ENCODE measurements around the gene TNRC18.

TNRC18 gene

DNA sequence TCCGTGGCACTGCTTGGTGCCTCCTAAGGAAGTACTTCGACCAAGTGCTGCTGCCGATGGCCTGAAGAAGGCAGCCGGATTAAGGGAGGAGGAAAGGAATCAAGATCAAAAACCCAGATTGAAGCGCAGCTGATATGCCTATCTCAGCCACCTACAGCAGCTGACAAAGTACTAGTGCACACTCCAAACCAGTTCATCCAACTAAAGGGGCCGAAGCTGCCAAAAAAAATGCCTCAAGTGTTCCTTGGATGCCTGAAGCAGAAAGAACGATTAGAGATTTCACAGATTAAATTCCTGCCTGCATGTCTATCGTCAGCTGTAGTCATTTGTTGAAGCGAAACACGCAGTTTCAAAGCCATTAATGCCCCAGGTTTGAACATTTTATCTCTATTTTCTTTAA lies 65.7 kb downstream of the TNRC18 start:
- DNase-seq = no peak

GRCh38 chr7:5356751-5357119 lies 66.9 kb downstream of the TNRC18 start:
- no peak for DNase-seq
- peaks cover 55 to 78% of the 10 kb centered on the region in 2 donors for H3K36me3 Mint-ChIP-seq
- H3K9me3 Mint-ChIP-seq = no peaks in the 10 kb centered on the region
- H3K27me3 Mint-ChIP-seq = no peaks in the 10 kb centered on the region
- ATAC-seq (replicated peaks) = no peak
- H3K27ac Mint-ChIP-seq = peak overlapping the region; percentile 81
- no peak overlapping the region for H3K4me3 Mint-ChIP-seq
- peaks cover 14 to 17% of the 10 kb centered on the region in 2 donors for H3K4me1 Mint-ChIP-seq

More for the DNA sequence above, 65.7 kb downstream of the TNRC18 start:
- no peak overlapping the region for H3K27ac Mint-ChIP-seq
- no peaks in the 10 kb centered on the region for H3K9me3 Mint-ChIP-seq
- H3K4me3 Mint-ChIP-seq = no peak overlapping the region
- no peaks in the 10 kb centered on the region for H3K27me3 Mint-ChIP-seq
- ATAC-seq (replicated peaks) = no peak
- peaks cover 12 to 17% of the 10 kb centered on the region in 2 donors for H3K4me1 Mint-ChIP-seq
- H3K36me3 Mint-ChIP-seq = peaks cover 52 to 71% of the 10 kb centered on the region in 2 donors

- Mint-ChIP-seq H3K27ac (peak overlapping the region; percentile 79), H3K4me1 (peaks cover 14 to 17% of the 10 kb centered on the region in 2 donors), H3K36me3 (peaks cover 54 to 76% of the 10 kb centered on the region in 2 donors), H3K4me3 (no peak overlapping the region), H3K9me3 (no peaks in the 10 kb centered on the region), H3K27me3 (no peaks in the 10 kb centered on the region)
- ATAC-seq (replicated peaks) (peak in 1 of 2 donors; percentile 27), DNase-seq (no peak)
Observed at GRCh38 chr7:5354460-5355232, 69.0 kb downstream of the TNRC18 start.

DNA sequence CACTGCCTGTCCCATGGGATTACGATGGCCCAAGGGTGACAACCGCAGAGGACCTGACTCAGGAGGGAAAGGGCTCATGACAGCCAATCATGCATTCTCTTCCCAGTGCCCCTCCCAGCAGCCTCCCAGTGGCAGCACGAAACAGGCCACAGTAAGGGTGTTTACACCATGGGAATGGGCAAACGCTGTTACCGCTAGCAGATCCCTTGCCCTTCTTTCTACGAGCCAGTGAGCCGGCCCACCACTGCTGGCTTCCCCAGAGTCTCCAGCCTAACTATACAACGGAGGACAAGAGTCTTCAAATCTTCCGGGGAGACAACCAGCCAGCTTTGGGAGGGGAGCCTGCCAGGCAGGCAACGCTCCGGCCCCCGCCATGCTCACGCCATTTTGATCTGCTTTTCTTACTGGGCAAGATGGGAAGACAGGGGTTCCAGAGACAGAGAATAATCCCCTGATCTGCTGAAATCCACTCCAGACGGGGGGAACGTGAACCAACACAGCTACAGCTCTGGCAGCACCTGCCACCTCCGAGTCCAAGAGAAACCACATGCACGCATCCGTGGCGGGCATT lies 71.1 kb downstream of the TNRC18 start:
- Mint-ChIP-seq H3K4me3 (no peak overlapping the region), H3K27me3 (no peaks in the 10 kb centered on the region), H3K4me1 (peaks cover 14 to 17% of the 10 kb centered on the region in 2 donors), H3K36me3 (peaks cover 55 to 71% of the 10 kb centered on the region in 2 donors), H3K9me3 (no peaks in the 10 kb centered on the region), H3K27ac (no peak overlapping the region)
- no peak for DNase-seq
- no peak for ATAC-seq (replicated peaks)

GRCh38 chr7:5351507-5352265 lies 71.9 kb downstream of the TNRC18 start:
- Mint-ChIP-seq H3K27ac (no peak overlapping the region), H3K4me3 (no peak overlapping the region), H3K36me3 (peaks cover 52 to 63% of the 10 kb centered on the region in 2 donors), H3K4me1 (peaks cover 14 to 17% of the 10 kb centered on the region in 2 donors), H3K9me3 (no peaks in the 10 kb centered on the region), H3K27me3 (no peaks in the 10 kb centered on the region)
- DNase-seq (no peak), ATAC-seq (replicated peaks) (no peak)

- Mint-ChIP-seq H3K27me3 (no peaks in the 10 kb centered on the region), H3K4me1 (peaks cover 12 to 17% of the 10 kb centered on the region in 2 donors), H3K9me3 (no peaks in the 10 kb centered on the region), H3K4me3 (no peak overlapping the region), H3K27ac (no peak overlapping the region), H3K36me3 (peaks cover 52 to 59% of the 10 kb centered on the region in 2 donors)
- no peak for DNase-seq
- ATAC-seq (replicated peaks) = no peak
Observed at GRCh38 chr7:5350600-5351385, 72.8 kb downstream of the TNRC18 start.

GRCh38 chr7:5350174-5350463 lies 73.5 kb downstream of the TNRC18 start:
- ATAC-seq (replicated peaks) (no peak), DNase-seq (no peak)
- peaks cover 50 to 59% of the 10 kb centered on the region in 2 donors for H3K36me3 Mint-ChIP-seq
- H3K27me3 Mint-ChIP-seq = no peaks in the 10 kb centered on the region
- H3K27ac Mint-ChIP-seq = no peak overlapping the region
- H3K9me3 Mint-ChIP-seq = peaks cover 0 to 2% of the 10 kb centered on the region in 2 donors
- H3K4me3 Mint-ChIP-seq = no peak overlapping the region
- peaks cover 11 to 12% of the 10 kb centered on the region in 2 donors for H3K4me1 Mint-ChIP-seq

DNA sequence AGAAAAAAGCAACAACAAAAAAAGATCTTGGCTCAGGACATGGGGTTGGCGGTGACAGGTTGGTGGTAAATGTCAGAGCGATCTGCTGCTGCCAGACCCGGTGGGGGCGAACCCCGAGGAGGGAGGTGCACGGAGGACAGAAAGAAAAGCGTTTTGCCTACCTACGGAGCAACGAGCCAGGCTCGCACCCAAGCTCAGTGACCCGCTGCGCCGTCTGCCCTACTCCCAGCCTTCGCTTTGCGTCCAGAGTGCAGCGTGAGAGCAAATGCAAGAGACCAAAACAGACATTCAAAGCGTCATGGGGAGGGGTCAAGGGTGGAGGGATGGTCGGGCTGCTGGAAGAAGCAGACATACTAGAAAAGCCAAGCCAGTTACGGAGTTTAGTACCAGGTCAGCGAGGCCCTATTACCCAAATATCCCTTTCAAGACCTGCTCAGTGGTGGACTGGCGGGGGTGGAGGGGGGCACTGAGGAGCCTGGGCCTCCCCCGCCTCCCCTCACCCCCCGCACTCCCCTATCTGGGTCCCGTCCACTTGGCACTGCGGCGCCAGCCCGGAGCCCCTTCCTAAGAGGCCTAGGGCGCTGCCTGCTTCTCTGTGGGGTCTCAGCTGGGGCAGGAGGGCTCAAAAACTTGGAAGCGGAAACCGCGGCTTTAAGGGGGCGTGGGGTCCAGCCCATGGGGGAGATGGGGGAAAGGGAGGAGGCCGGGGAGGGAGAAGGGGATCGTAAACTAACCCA lies 74.0 kb downstream of the TNRC18 start:
- ATAC-seq (replicated peaks) (no peak), DNase-seq (no peak)
- no peaks in the 10 kb centered on the region for H3K27me3 Mint-ChIP-seq
- H3K9me3 Mint-ChIP-seq = peaks cover 2 to 5% of the 10 kb centered on the region in 2 donors
- H3K36me3 Mint-ChIP-seq = peaks cover 50 to 59% of the 10 kb centered on the region in 2 donors
- H3K27ac Mint-ChIP-seq = peak overlapping the region; percentile 37
- no peak overlapping the region for H3K4me3 Mint-ChIP-seq
- peaks cover 7% of the 10 kb centered on the region in 2 donors for H3K4me1 Mint-ChIP-seq

DNA sequence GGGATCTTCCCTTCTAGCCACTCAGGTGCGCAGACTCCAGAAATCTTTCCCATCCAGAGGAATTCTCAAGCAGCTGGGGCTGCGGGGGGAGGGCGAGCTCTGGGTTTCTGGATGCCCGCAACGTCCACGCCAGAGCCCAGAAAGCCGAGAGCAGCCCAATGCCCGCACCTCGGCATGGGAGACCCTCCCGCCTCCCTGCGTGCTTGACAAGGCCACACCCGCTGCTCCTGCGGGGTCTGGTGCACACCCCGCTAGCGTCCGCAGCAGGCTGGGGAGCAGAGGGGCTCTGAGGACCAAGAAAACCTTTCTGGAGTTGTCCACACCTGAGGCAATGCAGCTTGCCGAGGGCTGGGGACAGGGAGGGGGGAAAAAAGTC lies 74.6 kb downstream of the TNRC18 start:
- no peak overlapping the region for H3K27ac Mint-ChIP-seq
- peaks cover 8% of the 10 kb centered on the region in 2 donors for H3K9me3 Mint-ChIP-seq
- no peaks in the 10 kb centered on the region for H3K27me3 Mint-ChIP-seq
- H3K4me3 Mint-ChIP-seq = no peak overlapping the region
- ATAC-seq (replicated peaks) = no peak
- H3K4me1 Mint-ChIP-seq = peaks cover under 1 to 2% of the 10 kb centered on the region in 2 donors
- peaks cover 51 to 59% of the 10 kb centered on the region in 2 donors for H3K36me3 Mint-ChIP-seq
- no peak for DNase-seq

DNA sequence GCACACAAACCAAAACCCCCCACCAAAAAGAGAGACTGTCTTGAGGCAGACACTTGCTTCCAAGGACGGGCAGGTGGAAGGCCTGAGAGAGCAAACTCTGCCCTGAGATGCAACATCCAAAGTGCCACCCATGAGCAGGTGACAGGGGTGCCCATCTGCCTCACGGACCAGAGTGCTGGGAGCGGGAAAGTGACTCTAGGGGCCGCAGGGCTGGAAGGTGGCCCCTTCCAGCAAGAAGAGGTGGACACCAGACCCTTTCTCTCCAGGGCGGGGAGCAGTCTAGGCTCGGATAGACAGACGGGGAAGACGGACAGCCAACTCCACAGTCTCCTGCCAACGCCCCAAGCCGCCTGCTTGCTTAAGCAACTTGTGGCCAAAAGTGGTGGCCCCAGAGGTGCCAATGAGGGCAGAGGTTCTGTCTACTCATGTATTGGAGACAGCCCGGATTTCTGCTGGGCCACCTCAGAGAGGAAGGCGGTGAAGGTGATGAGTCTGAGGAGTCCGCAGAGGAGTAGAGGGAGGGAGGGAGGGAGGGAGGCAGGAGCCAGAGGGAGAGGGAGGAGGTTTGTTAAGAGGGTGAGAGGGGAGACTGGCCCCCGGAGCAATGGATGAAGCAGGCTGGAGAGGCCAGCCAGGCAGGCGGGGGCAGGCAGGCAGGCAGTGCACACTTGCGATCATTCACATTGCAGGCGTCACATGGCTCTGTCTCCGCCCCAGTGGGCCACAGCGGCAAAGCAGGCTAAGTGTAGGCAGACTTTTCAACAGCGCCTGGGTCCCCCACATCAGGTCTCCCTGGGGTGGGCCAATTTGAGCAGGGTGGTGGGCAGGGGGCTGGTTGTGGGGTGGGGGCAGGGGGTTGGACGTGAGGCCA lies 75.3 kb downstream of the TNRC18 start:
- Mint-ChIP-seq H3K9me3 (peaks cover 12 to 13% of the 10 kb centered on the region in 2 donors), H3K4me3 (no peak overlapping the region), H3K36me3 (peaks cover 52 to 60% of the 10 kb centered on the region in 2 donors), H3K4me1 (peaks cover 0 to 2% of the 10 kb centered on the region in 2 donors), H3K27ac (no peak overlapping the region), H3K27me3 (no peaks in the 10 kb centered on the region)
- no peak for DNase-seq
- ATAC-seq (replicated peaks) = no peak

DNA sequence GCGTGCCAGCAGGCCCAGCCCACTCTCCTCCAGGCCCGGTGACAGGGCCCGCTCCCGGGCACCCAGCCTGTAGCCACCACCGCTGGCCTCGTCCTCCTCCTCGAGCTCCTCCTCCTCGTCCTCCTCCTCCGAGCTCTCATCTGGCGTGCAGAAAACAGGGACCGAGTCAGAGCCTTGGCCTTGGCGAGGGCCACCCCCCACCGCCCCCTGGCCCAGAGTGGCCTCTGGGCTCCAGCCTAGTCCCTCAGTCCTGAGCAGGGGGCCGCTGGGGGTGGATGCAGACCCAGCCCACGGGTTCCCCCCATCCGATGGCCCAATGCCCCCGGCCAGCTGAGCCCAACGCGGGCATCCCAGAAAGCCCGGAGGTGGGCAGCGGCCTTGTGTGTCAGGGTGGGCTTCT lies 78.0 kb downstream of the TNRC18 start:
- Mint-ChIP-seq H3K36me3 (peaks cover 61 to 69% of the 10 kb centered on the region in 2 donors), H3K27ac (peak overlapping the region; percentile 78), H3K4me1 (no peaks in the 10 kb centered on the region), H3K27me3 (no peaks in the 10 kb centered on the region), H3K4me3 (no peak overlapping the region), H3K9me3 (peaks cover 15 to 16% of the 10 kb centered on the region in 2 donors)
- no peak for DNase-seq
- no peak for ATAC-seq (replicated peaks)

- peaks cover 15 to 16% of the 10 kb centered on the region in 2 donors for H3K9me3 Mint-ChIP-seq
- no peak for DNase-seq
- H3K4me3 Mint-ChIP-seq = no peak overlapping the region
- no peaks in the 10 kb centered on the region for H3K4me1 Mint-ChIP-seq
- no peaks in the 10 kb centered on the region for H3K27me3 Mint-ChIP-seq
- H3K36me3 Mint-ChIP-seq = peaks cover 64 to 72% of the 10 kb centered on the region in 2 donors
- no peak overlapping the region for H3K27ac Mint-ChIP-seq
- ATAC-seq (replicated peaks) = no peak
Observed at GRCh38 chr7:5345171-5345570, 78.5 kb downstream of the TNRC18 start.

DNA sequence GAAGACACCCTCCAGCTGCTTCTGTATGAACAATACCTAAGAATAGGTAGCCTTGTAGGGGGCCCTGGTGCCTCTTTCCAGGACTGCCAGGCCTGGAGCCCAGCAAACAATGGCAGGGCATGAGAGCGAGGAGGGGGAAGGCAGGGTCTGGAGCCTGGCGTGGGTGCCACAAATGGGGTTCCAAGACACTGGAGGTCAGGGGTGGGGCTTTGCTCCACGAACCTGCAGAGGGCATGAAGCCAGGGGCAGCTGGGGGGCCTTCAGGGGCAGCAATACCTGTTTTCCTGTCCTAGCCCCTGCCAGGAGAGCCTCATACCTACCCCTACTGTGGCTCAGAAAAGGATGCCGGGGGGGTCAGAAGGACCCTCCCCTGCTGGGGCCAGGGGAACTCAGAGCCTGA lies 79.3 kb downstream of the TNRC18 start:
- no peaks in the 10 kb centered on the region for H3K27me3 Mint-ChIP-seq
- H3K36me3 Mint-ChIP-seq = peaks cover 69 to 78% of the 10 kb centered on the region in 2 donors
- peaks cover 15 to 16% of the 10 kb centered on the region in 2 donors for H3K9me3 Mint-ChIP-seq
- DNase-seq = no peak
- no peak overlapping the region for H3K4me3 Mint-ChIP-seq
- no peak for ATAC-seq (replicated peaks)
- no peaks in the 10 kb centered on the region for H3K4me1 Mint-ChIP-seq
- H3K27ac Mint-ChIP-seq = no peak overlapping the region
